ENCODE data around the gene PTTG1IP.

The PTTG1IP gene

GRCh38 chr21:44857127-44857892 lies 16.2 kb downstream of the PTTG1IP start:
- Histone ChIP-seq H3K79me2 (ENCODE audit: control insufficient read depth, low read length) (peaks cover 4% of the 10 kb centered on the region; the same call in 1 of the 2 replicates), H3K36me3 (ENCODE audit: control insufficient read depth, low read length) (peaks cover 13% of the 10 kb centered on the region)
- no peak for TF ChIP-seq CTCF (IDR thresholded peaks at IDR 0.05; ENCODE audit: low read depth, low read length, poor library complexity, severe bottlenecking)
- TF ChIP-seq EZH2phosphoT487 (IDR thresholded peaks at IDR 0.05; ENCODE audit: borderline replicate concordance, low read length), result no peak

GRCh38 chr21:44856131-44856530 lies 17.4 kb downstream of the PTTG1IP start:
- peaks cover 14% of the 10 kb centered on the region for H3K36me3 ChIP-seq (ENCODE audit: control insufficient read depth, low read length)

More at GRCh38 chr21:44857127-44857892, 16.2 kb downstream of the PTTG1IP start:
- Histone ChIP-seq H4K20me1 (ENCODE audit: control insufficient read depth, insufficient read depth, low read depth, low read length) (0 out of 2 replicates have a peak, but pooled peaks cover 3% of the 10 kb centered on the region), H3K4me3 (ENCODE audit: low read length) (no peak overlapping the region), H3F3A (ENCODE audit: control insufficient read depth, insufficient read depth) (no peaks in the 10 kb centered on the region), H3K4me1 (ENCODE audit: control insufficient read depth, low read length) (no peaks in the 10 kb centered on the region), H3K27ac (ENCODE audit: low read depth, low read length) (no peak overlapping the region), H3K4me2 (ENCODE audit: low read length) (no peak overlapping the region), H3K27me3 (ENCODE audit: control insufficient read depth, low read length) (no peaks in the 10 kb centered on the region), H3K9me2 (replicated peaks; ENCODE audit: control insufficient read depth, low read length) (no peaks in the 10 kb centered on the region), H3K9me3 (ENCODE audit: control insufficient read depth, insufficient read depth, low read length) (no peaks in the 10 kb centered on the region)

GRCh38 chr21:44855572-44855971 lies 17.9 kb downstream of the PTTG1IP start:
- Histone ChIP-seq H3K27ac (ENCODE audit: low read depth, low read length) (no peak overlapping the region), H3K4me1 (ENCODE audit: control insufficient read depth, low read length) (no peaks in the 10 kb centered on the region), H3K9me2 (replicated peaks; ENCODE audit: control insufficient read depth, low read length) (no peaks in the 10 kb centered on the region), H3K4me3 (ENCODE audit: low read length) (no peak overlapping the region), H3K36me3 (ENCODE audit: control insufficient read depth, low read length) (peaks cover 18% of the 10 kb centered on the region), H3K4me2 (ENCODE audit: low read length) (no peak overlapping the region), H4K20me1 (ENCODE audit: control insufficient read depth, insufficient read depth, low read depth, low read length) (0 out of 2 replicates have a peak, but pooled peaks cover 3% of the 10 kb centered on the region), H3K27me3 (ENCODE audit: control insufficient read depth, low read length) (no peaks in the 10 kb centered on the region), H3F3A (ENCODE audit: control insufficient read depth, insufficient read depth) (no peaks in the 10 kb centered on the region), H3K9me3 (ENCODE audit: control insufficient read depth, insufficient read depth, low read length) (no peaks in the 10 kb centered on the region), H3K79me2 (ENCODE audit: control insufficient read depth, low read length) (no peaks in the 10 kb centered on the region)
- TF ChIP-seq CTCF (IDR thresholded peaks at IDR 0.05; ENCODE audit: low read depth, low read length, poor library complexity, severe bottlenecking), result no peak
- TF ChIP-seq EZH2phosphoT487 (IDR thresholded peaks at IDR 0.05; ENCODE audit: borderline replicate concordance, low read length), result no peak

More at GRCh38 chr21:44856131-44856530, 17.4 kb downstream of the PTTG1IP start:
- Histone ChIP-seq H3K4me1 (ENCODE audit: control insufficient read depth, low read length) (no peaks in the 10 kb centered on the region), H4K20me1 (ENCODE audit: control insufficient read depth, insufficient read depth, low read depth, low read length) (0 out of 2 replicates have a peak, but pooled peaks cover 3% of the 10 kb centered on the region), H3F3A (ENCODE audit: control insufficient read depth, insufficient read depth) (no peaks in the 10 kb centered on the region), H3K9me3 (ENCODE audit: control insufficient read depth, insufficient read depth, low read length) (no peaks in the 10 kb centered on the region), H3K27ac (ENCODE audit: low read depth, low read length) (no peak overlapping the region), H3K79me2 (ENCODE audit: control insufficient read depth, low read length) (no peaks in the 10 kb centered on the region), H3K9me2 (replicated peaks; ENCODE audit: control insufficient read depth, low read length) (no peaks in the 10 kb centered on the region), H3K4me3 (ENCODE audit: low read length) (no peak overlapping the region), H3K4me2 (ENCODE audit: low read length) (no peak overlapping the region), H3K27me3 (ENCODE audit: control insufficient read depth, low read length) (no peaks in the 10 kb centered on the region)
- TF ChIP-seq EZH2phosphoT487 (IDR thresholded peaks at IDR 0.05; ENCODE audit: borderline replicate concordance, low read length), result no peak
- TF ChIP-seq CTCF (IDR thresholded peaks at IDR 0.05; ENCODE audit: low read depth, low read length, poor library complexity, severe bottlenecking), result no peak
